Left renal pelvis (tissue), 4 donors: ENCODE measurements around the gene PLCB2. TPM values are rescaled to one million over a fixed set of nuclear protein-coding genes. Genes with fewer than 3 reads are reported as not detected.

Source experiments
- DNase-seq, 4 donors: peaks; one replicate each; pipeline ENCODE4 v3.0.0-alpha.2; 2013; ENCODE audit warnings: low read depth in 4 of 4, low spot score in 3 of 4
- polyA plus RNA-seq, 4 donors: library from polyadenylated mRNA; unstranded; fragments of 120-200 nt; gene quantifications; one replicate each; pipeline ENCODE4 v1.2.1, GENCODE V29; 2013; ENCODE audit not compliant: insufficient read length in 4 of 4

Gene PLCB2, protein sequence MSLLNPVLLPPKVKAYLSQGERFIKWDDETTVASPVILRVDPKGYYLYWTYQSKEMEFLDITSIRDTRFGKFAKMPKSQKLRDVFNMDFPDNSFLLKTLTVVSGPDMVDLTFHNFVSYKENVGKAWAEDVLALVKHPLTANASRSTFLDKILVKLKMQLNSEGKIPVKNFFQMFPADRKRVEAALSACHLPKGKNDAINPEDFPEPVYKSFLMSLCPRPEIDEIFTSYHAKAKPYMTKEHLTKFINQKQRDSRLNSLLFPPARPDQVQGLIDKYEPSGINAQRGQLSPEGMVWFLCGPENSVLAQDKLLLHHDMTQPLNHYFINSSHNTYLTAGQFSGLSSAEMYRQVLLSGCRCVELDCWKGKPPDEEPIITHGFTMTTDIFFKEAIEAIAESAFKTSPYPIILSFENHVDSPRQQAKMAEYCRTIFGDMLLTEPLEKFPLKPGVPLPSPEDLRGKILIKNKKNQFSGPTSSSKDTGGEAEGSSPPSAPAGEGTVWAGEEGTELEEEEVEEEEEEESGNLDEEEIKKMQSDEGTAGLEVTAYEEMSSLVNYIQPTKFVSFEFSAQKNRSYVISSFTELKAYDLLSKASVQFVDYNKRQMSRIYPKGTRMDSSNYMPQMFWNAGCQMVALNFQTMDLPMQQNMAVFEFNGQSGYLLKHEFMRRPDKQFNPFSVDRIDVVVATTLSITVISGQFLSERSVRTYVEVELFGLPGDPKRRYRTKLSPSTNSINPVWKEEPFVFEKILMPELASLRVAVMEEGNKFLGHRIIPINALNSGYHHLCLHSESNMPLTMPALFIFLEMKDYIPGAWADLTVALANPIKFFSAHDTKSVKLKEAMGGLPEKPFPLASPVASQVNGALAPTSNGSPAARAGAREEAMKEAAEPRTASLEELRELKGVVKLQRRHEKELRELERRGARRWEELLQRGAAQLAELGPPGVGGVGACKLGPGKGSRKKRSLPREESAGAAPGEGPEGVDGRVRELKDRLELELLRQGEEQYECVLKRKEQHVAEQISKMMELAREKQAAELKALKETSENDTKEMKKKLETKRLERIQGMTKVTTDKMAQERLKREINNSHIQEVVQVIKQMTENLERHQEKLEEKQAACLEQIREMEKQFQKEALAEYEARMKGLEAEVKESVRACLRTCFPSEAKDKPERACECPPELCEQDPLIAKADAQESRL
- polyA plus RNA-seq = 10 to 100 TPM in 2 of 4 donors, 1 to 10 TPM in 2; 7.8 to 15.1 (median 10.1) TPM

DNA sequence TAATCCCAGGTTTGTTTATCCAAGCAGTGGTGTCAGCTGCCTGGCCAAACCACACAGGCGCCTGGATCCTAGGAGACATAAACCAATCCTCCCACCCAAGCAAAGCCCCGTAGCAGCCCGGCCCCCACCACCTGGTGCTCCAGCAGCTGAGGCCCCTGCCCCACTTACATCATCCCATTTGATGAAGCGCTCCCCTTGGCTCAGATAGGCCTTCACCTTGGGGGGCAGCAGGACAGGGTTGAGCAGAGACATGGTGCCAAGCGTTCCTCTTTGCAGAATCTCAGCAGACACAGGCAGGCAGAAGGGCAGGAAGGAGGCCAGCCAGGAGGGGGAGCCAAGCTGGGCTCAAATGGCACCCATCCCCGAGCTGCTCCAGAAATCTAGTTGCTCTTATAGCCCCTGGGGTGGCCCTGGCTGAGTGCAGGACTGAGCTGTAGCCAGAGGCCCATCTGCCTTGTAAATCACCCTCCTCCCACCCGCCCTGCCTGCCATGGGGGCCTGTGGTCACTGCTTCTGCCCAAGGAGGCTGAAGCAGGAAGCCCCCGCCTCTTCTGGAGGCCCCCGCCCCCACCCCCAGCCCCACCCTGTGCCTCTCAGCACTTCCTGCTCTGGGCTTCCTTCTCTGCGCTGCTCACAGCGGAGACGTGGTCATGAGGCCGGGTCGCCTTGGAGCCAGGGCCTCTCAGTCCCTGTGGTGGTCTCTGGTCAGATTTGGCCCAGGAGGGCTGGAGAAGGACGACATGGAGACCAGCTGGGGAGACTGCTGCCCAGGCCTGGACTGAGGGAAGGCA is at the start of gene PLCB2:
PLCB2 (minus strand) TSS at position 515 of the 791 bp plus-strand sequence; CDS start at position 252, 263 bp downstream.
- DNase-seq = no peak

DNA sequence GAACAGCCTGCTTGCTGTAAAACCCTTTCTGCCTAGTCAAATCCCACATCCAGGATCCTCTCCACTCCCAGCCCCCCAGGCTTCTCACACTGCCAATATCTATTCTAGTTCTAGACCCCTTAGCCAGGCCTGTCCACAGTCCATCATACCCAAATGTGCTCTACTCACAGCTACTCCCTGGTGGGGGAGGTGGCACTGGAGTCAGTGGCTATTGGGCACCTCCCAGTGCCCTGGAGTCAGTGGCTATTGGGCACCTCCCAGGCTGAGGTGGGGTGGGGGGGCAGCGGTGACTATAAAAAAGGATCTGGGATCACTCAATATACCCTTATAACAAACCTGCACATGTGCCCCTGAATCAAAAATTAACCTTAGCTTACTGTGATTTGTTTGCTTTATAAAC is 49.5 kb upstream of the PLCB2 start:
- no peak for DNase-seq

DNA sequence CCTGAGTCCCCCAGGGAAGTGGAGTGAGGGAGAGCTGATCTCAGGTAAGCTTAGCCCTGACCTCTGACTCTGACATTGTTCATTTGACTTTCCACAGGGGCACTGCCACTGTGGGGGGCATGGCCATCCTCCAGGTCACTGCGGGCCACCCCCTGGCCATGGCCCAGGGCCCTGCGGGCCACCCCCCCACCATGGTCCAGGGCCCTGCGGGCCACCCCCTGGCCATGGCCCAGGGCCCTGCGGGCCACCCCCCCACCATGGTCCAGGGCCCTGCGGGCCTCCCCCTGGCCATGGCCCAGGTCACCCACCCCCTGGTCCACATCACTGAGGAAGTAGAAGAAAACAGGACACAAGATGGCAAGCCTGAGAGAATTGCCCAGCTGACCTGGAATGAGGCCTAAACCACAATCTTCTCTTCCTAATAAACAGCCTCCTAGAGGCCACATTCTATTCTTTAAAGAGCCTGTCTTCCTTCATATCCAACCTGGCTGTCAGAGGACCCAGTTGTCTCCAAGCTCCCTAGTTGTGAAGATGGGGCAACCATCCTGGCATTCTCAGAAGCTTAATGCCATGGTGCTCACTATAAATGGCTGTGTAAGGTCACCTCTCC is 48.3 kb upstream of the PLCB2 start:
- DNase-seq = no peak

DNA sequence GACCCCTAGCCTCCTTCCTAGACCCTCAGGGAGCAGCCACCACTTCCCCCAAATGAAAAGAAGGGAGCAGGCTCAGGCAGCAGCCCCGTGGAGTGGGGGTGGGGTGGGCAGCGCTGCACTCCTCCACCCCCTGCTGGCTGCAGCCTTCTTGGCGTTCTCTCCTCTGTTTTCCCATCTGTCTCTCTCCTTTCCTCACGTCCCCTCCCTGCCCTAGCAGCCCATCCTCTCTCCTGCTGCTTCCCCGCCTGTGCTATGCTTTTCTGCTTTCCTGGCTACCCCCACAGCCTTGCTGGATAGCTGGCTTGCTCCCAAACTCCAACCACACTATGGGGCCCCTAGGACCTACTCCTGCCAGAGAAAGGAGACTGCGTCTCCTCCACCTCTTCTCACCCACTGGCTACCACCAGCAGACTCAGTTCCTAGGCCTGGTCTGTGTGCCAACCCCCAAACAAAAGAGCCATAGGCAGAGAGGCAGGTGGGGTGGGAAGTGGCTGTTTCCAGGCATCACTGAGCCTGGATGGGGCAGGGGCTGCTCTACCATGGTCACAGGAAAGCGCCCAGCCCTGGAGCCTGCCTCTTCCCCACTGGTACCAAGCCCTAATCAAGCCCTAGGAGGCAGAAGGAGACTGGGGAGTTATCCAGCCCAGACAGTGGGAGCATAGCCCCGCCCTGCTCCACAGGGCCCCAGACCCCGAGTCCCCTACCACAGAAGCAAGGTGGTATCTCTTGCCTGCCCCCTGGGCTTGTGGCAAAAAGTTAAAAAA is 46.9 kb upstream of the PLCB2 start:
- DNase-seq = no peak

DNA sequence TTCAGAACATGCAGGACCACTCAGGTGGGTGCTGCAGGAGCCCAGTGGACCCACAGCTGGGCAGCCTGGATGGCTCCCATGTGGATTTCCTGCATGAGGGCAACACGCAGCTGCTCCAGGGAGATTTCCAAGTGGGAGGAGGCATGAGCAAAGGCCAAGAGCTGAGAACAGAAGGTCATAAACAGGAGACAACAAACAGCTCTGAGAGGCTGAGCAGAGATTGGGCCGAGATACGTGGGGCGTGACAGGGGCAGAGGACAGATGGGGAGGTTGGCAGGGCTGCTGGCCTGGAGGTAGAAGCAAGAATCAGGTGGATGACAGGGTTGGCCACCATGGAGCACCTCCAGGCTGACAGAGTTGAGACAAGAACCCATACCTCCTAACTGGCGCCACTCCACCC is 46.0 kb upstream of the PLCB2 start:
- no peak for DNase-seq

DNA sequence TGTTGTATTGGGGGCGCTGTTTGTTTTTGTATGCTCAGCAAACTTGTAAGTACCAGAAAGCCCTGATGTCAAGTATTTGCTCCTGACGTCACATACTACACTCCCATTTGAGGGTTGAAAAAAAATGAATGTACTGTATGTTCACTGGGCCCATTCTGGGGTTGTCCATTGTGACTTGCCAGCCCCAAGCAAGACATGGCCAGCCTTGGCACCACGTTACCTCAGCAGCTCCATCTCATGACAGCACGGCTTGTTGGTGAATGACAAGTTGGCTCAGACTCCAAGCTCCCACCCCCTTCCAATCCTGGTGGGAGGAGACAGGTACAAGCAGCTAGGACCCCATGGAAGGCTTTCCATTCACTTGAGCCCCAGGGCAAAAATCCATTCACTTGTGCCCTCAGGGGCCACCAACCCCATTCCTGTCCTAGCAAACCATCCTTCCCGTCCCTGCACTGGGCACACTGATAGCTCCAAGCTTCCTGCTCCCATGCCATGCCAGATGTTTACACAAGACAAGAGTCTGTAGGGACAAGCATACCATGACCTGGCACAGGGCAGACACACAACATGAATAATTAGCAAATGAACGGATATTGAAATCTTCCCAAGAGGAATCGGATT is 44.7 kb upstream of the PLCB2 start:
- no peak for DNase-seq

DNA sequence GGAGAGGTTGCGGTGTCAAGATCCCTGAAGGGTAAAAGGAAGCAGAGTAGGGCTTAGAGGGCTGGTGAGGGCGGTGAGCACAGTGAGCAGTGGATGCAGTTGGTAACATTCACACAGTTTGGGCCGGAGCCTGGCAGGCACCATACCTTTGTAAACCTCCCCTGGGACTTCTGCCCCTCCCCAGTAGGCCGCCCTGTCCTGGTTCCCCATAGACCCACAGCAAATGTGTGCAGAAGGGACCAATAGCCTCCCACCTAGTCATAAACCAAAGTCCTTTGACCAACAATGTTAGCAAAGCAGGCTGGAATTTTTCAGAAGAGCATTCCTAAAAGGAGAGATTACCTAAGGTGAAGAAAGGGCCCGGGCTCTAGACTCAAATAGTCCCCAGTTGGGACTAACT is 41.4 kb upstream of the PLCB2 start:
- no peak for DNase-seq

DNA sequence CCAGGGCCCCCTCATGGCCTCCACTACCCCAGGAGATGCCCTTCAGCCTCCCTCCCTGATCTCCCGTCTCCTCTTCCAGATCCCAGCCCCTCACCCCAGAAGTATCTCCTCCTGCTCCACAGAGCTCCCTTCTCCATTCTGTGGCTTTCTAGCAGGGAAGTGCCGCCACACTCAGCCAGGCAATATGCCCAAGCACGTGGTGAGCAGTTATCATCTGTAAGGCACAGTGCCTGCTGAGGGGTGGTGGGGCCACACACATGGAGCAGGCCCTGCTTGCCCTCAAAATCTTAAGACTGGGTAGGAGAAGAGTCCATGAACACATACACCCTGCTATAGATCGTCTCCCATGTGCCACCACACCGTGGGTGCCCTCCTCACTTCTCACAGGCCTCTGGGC is 40.7 kb upstream of the PLCB2 start:
- DNase-seq = no peak

DNA sequence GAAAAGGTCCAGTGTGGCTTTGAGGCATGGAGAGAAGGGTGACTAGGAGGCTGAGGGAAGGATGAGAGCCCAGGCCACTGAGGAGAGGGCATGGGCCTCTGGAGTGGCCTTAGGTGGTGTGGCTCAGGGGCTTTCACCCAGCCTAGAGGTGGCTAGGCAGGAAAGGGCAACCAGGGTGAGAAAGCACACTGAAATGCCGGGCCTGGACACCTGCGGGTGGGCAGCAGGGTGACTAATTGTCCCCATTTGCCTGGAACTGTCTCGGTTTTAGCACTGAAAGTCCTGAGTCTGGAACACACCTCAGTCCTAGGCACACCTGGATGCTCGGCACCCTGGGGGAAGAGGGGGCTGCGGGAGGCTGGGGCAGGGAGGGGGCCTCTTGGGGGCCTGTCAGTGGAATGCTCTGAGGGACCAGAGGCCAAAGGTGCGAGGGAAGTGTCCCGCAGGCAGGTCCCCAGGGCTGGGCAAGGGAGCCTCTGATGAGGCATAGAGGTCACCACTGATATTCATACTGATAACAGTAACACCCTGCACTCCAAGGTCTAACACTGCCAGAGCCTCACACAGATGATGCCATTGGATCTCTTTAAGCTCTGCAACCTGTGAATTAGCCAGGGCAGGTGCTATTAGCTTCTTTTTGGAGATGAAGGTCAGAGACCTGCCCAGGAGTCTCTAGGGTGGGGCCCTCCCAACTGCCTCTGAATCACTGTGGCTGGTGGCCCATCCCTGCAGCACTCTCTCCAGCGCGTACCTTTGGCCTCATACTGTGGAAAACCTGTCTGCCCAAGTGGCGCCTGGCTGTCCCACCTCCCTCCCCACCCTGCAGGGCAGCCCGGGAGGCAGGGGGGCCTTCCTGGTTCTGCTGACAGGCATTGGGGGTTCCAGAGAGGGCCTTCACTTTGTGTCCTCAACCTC is 40.1 kb upstream of the PLCB2 start:
- no peak for DNase-seq

DNA sequence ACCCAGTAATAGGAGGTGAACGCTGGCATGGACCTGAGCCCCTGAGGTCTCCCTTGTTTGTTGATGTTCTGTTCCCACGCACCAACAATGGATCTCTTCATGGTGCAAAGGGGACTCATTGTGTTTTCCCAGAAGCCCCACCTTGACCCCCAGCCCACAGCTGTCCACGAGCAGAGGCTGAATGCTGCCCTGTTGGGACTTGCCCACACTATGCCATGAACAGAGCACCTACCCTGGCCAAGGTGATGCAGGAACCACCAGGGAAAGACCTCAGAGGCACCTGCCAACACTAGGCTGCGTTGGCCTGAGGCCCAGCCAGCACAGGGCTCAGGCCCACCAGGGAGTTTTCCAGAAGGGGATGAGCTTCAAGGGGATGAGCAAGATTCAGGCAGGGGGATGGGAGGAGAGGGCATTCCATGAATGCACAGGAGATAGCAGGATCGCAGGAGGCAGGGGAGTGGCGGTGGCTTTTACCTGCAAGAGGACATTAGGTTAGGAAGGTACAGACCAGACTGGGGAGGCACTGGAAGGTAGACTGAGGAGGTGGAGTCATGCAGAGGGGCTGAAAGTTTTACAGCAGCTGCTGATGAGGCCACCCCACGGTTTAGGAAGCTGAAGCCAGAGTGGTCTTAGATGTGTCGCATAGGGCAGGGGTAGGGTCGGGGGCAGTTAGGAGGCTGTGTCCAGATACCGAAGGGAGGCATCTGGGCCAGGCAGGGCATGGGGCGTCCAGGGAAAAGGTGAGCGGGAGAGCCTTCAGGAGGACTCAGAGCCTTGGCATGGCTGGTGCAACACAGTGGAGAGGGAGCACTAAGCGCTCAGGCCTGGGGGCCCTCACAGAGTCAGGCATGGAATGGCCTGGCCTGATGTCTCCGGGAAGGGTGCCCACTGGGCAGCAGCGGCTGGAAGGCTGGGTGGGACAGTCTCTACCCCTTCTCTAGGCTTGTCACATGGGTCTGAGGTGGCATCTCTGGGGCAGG is 39.1 kb upstream of the PLCB2 start:
- DNase-seq = no peak

DNA sequence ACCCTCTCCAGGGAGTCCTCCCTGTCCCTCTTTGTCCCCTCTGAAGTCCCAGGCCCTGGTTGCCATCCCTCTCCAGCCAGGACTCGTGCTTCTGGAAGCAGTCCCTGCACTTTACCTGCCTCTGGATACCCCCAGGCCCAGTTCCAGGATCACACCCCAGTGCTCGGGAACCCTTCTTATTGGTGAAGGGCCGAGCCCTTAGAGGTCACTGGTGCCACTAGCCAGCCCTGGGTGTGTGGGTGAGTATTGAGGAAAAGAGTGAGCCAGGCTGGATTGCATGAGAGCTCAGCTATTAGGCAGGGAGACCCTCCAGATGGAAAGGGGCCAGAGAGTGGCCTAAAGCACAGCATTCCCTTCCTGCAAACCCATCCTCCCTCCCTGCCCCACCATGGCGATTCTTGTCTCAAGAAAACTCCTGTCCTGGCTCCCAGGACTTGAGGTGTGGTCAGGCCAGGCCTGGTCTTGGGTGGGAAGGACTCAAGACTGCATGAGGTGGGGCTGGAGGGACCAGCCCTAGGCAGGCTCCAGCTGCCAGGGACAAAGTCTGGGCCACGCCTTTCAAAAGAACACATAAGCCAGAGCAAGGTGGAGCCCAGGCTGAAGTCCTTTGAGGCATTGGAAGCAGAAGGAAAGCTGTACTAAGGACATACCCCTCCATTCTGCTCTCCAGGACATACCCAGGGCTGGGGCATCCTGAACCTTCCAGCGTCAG is 38.3 kb upstream of the PLCB2 start:
- DNase-seq = no peak

DNA sequence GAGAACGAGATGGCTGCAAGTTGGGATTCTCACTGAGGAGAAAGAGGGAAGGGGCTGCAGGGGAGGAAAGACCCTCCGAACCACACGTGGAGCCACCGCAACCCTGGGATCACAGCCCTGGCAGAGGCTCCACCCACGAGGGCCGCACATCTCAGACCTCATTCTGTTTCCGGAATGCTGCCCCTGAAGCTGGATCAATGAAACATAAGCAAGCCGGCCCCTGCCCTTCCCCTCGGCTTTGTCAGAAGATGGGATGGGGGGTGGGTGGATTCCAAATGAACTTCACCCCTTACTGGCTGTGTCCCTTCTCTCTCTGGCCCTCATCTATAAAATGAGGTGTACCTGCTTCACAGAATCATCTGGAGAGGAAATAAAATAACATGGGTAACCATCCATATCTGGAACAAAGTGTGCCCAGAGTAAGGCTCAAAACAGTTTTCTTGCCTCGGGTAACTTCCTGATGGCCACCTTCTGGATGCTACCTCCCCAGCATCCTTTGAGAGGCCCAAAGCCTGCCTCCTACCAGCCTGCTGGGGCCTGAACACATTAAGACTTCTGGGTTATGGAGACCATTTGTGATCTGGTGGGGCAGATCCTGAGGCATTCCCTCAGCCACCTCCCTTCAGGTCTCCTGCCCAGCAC is 37.6 kb upstream of the PLCB2 start:
- no peak for DNase-seq

DNA sequence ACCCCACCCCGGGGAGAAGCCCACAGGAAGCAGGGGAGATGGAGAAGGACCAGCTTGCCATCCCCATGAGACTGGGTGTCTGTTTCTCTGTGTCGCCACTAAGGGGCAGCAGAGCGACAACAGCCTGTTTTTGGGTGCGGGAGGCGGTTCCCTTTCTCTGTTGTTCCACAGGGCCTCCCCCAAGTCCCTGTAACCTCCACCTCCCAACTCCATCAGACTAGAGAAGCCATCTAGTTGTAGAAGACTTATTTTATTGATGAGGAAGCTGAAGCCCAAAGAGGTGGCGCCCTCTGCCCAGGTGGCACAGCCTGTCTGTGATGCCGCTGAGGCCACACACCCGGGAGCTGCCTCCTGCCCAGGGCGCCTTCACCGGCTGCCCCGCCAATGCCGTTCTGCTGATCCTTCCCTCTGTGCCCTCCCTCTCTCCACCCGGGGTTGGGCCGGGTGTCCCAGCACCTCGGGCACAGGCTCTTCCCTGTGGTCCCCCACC is 36.9 kb upstream of the PLCB2 start:
- DNase-seq = no peak

DNA sequence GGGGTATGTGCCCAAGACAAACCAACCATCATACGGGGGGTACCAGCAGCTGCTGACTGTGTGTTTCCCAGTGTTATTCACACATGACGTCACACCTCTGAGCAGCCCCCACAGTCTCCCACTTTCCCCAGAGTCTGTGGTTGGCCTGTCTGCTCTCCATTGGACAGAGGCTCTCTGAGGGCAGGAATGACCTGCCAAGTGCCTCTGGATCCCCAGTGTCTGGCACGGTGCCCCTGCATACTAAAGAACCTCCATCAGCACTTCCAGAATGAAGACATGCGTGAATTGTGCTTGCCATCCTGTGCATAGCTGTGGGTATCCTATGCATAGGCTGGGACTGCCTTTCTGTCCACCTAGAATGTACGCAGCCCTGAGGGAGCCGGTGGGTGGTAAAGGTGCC is 36.5 kb upstream of the PLCB2 start:
- DNase-seq = no peak

DNA sequence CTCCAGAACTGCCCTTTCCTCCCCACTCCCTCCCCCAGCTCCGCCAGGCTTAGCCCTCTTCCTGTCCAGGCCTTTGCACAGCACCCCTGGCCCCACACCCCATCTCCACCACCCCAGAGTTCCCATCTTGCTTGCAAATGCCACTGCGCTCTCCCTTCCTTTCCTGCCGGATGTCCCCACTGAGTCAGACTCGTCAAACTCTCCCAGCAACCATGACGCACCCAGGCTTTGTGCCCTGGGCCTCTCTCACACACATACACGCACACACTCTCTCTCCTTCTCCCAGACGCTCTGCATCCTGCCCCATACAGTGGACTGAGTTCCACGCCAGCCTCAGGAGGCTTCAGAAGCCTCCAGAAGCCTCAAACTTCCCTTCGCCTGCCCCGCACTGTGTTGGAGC is 35.8 kb upstream of the PLCB2 start:
- no peak for DNase-seq
